Measurements from ENCODE around the gene PPP1CC.

The PPP1CC gene

GRCh38 chr12:110687396-110688169 is 55.1 kb downstream of the PPP1CC start:
- DNase-seq: peak in 1 of 5 experiments; percentile 27

- no peak for DNase-seq
These were observed 56.3 kb downstream of the PPP1CC start for GRCh38 chr12:110686294-110686903.

- no peak for DNase-seq
These were observed 58.3 kb downstream of the PPP1CC start for GRCh38 chr12:110684312-110684836.

GRCh38 chr12:110683888-110684287 is 58.8 kb downstream of the PPP1CC start:
- no peak for DNase-seq

GRCh38 chr12:110680032-110680431 is 62.7 kb downstream of the PPP1CC start:
- DNase-seq: no peak

- DNase-seq: no peak
These were observed 63.5 kb downstream of the PPP1CC start for GRCh38 chr12:110679201-110679600.

GRCh38 chr12:110677982-110678381 is 64.7 kb downstream of the PPP1CC start:
- DNase-seq: no peak

GRCh38 chr12:110677206-110677911 is 65.3 kb downstream of the PPP1CC start:
- DNase-seq: peak in 1 of 5 experiments; percentile 19

- DNase-seq: no peak
These were observed 66.5 kb downstream of the PPP1CC start for GRCh38 chr12:110676171-110676570.

GRCh38 chr12:110670161-110670701 is 72.5 kb downstream of the PPP1CC start:
- peak in 2 of 5 experiments; percentile 33 to 49 for DNase-seq
